Measurements from ENCODE around the gene EMC9.

Gene EMC9

GRCh38 chr14:24176599-24176998 lies 35.2 kb upstream of the EMC9 start:
- DNase-seq = no peak

GRCh38 chr14:24172871-24173281 lies 31.5 kb upstream of the EMC9 start:
- no peak for DNase-seq

DNA sequence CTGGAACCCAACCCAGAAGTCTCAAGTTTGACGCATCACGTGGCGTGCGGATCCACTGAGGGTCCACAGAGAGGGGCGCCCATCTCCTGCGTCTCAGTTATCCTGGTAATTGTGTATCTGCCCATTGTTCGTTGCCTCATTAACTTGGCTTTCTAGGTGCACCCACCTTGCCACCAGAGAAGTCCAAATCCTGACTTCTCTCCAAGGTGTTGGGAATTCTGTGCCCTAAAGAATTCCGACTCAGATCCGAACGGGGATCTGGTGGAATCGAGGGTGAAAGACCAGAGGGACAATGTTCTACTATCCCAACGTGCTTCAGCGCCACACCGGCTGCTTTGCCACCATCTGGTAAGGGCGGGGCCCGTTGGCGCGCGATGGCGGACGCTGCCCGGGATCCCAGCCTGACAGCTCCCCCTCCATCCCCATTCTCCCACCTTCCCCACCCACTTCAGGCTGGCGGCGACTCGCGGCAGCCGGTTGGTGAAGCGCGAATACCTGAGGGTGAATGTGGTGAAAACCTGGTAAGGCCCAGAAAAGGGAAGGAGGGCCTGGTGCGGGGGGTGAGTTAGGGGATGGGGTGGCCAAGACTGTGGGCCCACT lies 31.0 kb upstream of the EMC9 start:
- no peak for DNase-seq

GRCh38 chr14:24171422-24172260 lies 30.2 kb upstream of the EMC9 start, which contains the start of gene REC8:
Gene REC8 (plus strand): TSS chr14:24172080. CDS start chr14:24172553, 473 bp downstream.
- DNase-seq = no peak

DNA sequence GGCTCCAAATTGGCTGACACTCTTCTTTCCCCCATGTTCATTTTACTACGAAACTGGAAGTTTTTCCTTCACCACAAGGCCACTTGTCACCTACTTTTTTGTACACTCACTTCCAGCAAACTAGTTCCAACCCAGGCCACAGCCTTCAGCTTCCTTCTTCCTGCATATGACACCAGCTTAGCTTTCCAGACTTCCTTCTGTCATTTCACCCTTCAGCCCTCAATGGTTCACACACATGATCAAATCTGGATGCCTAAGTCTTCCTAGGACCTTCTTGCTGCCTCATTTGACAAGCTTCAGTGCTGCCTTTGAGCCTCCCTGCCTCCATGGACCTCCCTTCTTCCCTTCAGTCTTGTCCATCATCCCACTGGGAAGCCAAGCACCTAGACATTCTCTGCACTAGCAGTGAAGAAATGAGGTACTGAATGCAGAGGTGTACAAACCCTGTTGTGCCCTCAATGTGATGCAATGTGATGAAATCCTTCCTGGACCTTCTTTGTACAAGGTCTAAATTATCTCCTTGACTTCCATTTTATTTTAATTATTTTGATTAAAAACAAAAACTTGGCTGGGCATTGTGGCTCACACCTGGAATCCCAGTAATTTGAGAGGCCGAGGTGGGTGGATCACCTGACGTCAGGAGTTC lies 26.2 kb upstream of the EMC9 start:
- DNase-seq = no peak

- DNase-seq = no peak
These were observed 24.4 kb upstream of the EMC9 start for GRCh38 chr14:24165785-24166184.

DNA sequence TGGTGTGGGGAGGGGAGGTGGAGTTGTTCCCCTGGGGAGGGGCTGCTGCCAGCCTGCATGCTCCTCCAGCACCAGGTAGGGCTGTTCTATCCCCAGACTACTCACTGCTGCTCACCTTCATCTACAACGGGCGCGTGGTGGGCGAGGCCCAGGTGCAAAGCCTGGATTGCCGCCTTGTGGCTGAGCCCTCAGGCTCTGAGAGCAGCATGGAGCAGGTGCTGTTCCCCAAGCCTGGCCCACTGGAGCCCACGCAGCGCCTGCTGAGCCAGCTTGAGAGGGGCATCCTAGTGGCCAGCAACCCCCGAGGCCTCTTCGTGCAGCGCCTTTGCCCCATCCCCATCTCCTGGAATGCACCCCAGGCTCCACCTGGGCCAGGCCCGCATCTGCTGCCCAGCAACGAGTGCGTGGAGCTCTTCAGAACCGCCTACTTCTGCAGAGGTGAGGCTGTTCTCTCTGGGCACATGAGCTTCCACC lies 23.2 kb upstream of the EMC9 start:
- no peak for DNase-seq

DNA sequence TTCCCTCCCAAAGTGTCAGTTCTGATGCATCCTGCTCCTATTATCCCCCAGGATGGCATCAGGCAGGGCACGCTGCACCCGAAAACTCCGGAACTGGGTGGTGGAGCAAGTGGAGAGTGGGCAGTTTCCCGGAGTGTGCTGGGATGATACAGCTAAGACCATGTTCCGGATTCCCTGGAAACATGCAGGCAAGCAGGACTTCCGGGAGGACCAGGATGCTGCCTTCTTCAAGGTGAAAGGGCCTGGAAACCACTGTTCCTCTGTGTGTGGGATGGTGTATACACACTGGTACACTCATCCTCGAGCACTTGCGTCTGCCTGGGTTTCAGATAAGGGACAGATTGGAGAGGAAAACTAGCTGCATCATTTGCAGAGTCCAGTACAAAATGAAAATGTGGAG lies 20.7 kb upstream of the EMC9 start:
- no peak for DNase-seq

DNA sequence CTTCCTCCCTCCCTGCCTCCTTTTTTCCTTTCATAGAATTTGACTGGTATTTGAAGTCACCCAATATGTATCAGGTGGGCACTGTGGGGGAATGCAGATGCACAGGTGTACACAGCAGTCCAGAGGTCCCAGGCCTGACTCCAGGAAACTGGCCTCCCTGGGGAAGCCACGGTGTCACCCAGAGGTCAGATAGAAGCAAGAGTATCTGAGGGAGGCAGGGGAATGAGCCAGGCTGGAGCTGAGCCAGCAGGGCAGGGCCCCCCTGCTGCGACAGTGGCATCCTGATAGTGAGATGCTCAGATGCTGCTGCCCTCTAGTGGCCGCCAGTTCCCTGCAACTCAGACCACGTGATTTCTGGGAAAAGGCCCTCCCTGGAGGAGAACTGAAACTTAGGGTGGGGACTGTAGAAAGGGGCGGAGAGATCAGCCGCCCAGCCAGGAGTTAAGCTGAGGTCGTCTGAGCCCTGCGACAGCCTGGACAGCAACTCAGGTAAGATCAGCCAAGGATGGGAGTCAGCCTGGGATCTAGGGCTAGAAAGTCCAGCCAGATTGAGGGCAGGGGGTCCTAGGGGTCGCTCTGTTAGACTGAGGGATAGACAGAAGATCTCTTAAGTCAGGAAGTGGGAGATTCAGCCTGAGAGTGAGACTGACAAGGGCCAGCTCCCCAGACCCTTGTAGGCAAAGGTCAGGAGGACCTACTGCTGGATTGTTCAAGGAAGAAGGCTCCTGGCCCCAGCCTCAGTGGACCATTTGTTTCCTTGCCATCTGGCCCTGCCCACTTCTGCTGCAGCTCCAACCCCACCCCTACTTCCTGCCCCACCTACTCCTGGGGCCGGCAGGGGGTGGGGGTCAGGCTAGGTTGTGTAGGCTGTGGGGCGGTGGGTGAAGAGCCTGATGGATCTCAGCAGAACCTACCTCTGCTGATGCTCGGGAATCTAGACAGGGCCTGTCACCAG lies 19.7 kb upstream of the EMC9 start, which contains the start of gene IRF9:
TSS of gene IRF9 (plus strand) at position 416 of the 955 bp plus-strand sequence. CDS start 880 bp downstream, outside the sequence.
- peak; percentile 92 for DNase-seq

DNA sequence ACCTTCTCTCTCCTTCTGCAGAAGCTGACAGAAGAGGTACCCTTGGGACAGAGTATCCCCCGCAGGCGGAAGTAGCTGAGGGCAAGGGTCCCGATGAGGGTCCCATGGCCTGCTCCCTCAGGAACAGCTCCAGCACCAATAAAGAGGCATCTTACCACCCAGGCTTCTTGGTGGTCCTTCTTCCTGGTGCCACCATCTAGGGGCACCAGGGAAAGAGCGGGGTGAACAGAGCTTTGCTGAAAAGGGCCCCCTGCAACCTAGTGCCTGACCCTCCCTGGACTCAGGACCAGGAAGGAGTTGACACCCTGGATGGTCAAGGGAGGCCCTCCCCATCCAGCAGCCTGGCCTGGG lies 19.1 kb upstream of the EMC9 start:
- no peak for DNase-seq

- DNase-seq = no peak
These were observed 18.5 kb upstream of the EMC9 start for GRCh38 chr14:24159777-24160498.

GRCh38 chr14:24157331-24157730 lies 15.9 kb upstream of the EMC9 start:
- DNase-seq = no peak

GRCh38 chr14:24156840-24157239 lies 15.4 kb upstream of the EMC9 start:
- DNase-seq = no peak

DNA sequence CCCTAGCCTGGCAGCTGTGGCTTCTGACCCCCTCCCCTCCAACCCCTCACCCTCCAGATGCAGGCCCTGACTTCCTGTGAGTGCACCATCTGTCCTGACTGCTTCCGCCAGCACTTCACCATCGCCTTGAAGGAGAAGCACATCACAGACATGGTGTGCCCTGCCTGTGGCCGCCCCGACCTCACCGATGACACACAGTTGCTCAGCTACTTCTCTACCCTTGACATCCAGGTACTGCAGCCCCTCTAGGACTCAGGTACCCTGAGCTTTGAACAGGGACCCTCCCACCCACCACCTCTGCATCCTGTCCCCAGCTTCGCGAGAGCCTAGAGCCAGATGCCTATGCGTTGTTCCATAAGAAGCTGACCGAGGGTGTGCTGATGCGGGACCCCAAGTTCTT lies 13.7 kb upstream of the EMC9 start:
- DNase-seq = no peak

DNA sequence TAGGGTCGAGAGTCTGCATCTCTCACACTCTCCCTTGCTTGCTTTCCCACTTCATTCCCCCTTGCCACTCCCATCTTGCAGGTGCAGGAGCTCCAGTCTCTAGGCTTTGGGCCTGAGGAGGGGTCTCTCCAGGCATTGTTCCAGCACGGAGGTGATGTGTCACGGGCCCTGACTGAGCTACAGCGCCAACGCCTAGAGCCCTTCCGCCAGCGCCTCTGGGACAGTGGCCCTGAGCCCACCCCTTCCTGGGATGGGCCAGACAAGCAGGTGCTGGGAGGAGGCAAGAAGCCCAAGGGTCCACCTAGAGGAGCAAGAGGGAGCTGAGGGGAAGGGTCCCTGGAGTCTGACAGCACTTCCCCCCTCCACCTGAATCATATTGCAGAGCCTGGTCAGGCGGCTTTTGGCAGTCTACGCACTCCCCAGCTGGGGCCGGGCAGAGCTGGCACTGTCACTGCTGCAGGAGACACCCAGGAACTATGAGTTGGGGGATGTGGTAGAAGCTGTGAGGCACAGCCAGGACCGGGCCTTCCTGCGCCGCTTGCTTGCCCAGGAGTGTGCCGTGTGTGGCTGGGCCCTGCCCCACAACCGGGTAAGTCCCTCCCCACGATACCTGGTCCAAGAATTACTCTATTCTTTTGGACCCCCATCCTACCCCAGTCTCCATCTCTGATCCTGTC lies 10.2 kb upstream of the EMC9 start:
- DNase-seq = no peak

DNA sequence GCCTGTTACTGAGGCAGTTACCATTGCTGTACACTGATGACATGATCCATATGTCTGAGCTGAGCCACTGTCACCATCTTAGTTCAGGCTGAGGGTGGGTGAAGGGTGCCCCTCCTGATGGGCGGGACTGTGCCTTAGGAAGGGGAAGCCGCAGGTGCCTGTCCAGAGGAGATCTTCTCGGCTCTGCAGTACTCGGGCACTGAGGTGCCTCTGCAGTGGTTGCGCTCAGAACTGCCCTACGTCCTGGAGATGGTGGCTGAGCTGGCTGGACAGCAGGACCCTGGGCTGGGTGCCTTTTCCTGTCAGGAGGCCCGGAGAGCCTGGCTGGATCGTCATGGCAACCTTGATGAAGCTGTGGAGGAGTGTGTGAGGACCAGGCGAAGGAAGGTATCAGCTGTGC lies 9.6 kb upstream of the EMC9 start:
- no peak for DNase-seq

- DNase-seq = no peak
These were observed 9.2 kb upstream of the EMC9 start for GRCh38 chr14:24150567-24150966.

DNA sequence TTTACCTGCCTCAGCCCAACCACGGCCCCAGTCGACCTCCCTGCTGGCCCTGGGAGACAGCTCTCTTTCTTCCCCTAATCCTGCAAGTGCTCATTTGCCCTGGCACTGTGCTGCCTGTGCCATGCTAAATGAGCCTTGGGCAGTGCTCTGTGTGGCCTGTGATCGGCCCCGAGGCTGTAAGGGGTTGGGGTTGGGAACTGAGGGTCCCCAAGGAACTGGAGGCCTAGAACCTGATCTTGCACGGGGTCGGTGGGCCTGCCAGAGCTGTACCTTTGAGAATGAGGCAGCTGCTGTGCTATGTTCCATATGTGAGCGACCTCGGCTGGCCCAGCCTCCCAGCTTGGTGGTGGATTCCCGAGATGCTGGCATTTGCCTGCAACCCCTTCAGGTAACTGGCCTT lies 8.7 kb upstream of the EMC9 start:
- DNase-seq = no peak

DNA sequence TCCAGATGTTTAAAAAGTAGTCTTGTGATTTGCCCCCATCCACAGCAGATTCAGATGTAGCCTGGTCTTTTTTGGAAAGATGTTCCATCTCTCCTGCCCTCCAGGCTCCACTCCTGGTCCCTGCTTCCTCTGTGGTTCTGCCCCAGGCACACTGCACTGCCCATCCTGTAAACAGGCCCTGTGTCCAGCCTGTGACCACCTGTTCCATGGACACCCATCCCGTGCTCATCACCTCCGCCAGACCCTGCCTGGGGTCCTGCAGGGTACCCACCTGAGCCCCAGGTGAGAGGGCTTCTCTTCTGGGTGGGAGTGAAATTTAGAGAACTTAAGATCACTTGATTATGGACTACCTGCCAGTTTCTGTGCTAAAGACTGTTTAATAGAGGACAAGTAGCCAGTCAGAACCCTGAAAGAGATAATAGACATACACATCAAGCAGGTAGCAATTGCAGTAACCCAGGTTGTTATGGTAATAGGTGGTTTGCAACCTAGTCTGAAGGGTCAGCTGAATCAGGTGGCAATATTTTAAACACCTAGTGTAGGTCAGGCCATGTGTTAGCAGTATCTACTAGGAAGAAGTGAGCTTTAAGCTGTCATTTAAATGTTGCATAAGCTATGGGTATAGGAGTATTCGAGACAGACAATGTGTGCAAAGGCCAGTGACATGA lies 8.0 kb upstream of the EMC9 start:
- no peak for DNase-seq

DNA sequence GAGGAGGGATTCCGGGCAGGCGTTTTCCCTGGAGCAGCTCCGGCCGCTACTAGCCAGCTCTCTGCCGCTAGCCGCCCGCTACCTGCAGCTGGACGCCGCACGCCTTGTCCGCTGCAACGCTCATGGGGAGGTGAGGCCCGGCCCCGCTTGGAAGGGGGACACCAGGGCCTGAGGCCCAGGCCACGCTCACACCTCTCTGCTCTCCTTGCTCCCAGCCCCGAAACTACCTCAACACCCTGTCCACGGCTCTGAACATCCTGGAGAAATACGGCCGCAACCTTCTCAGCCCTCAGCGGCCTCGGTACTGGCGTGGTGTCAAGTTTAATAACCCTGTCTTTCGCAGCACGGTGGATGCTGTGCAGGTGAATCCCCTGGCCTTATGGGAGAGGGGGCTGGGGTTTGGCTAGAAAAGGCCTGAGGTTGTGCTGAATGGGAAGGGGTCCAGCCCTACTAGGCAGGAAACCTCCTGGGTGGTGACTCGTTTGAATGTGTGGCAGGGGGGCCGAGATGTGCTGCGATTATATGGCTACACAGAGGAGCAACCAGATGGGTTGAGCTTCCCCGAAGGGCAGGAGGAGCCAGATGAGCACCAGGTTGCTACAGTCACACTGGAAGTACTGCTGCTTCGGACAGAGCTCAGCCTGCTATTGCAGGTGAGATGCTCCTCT lies 6.5 kb upstream of the EMC9 start:
- DNase-seq = no peak
